Rectal smooth muscle tissue (tissue), 1 donor: ENCODE measurements around the gene FAM219A.

ENCODE experiments used
- H3K27ac ChIP-seq: one replicate; pipeline ENCODE4 v1.7.0; 2013; ENCODE audit warnings: low read depth, low read length, inconsistent platforms
- H3K27me3 ChIP-seq: one replicate; pipeline ENCODE4 v1.7.0; 2013; ENCODE audit warnings: low read length; ENCODE audit not compliant: control insufficient read depth, insufficient read depth
- H3K36me3 ChIP-seq: one replicate; pipeline ENCODE4 v1.7.0; 2013; ENCODE audit warnings: low read length; ENCODE audit not compliant: control insufficient read depth, insufficient read depth
- H3K4me1 ChIP-seq: one replicate; pipeline ENCODE4 v1.7.0; 2013; ENCODE audit warnings: low read length; ENCODE audit not compliant: control insufficient read depth, insufficient read depth
- H3K4me3 ChIP-seq: one replicate; pipeline ENCODE4 v1.7.0; 2013; ENCODE audit warnings: low read length
- H3K9ac ChIP-seq: one replicate; pipeline ENCODE4 v1.7.0; 2013; ENCODE audit warnings: low read length

FAM219A gene, protein sequence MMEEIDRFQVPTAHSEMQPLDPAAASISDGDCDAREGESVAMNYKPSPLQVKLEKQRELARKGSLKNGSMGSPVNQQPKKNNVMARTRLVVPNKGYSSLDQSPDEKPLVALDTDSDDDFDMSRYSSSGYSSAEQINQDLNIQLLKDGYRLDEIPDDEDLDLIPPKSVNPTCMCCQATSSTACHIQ

DNA sequence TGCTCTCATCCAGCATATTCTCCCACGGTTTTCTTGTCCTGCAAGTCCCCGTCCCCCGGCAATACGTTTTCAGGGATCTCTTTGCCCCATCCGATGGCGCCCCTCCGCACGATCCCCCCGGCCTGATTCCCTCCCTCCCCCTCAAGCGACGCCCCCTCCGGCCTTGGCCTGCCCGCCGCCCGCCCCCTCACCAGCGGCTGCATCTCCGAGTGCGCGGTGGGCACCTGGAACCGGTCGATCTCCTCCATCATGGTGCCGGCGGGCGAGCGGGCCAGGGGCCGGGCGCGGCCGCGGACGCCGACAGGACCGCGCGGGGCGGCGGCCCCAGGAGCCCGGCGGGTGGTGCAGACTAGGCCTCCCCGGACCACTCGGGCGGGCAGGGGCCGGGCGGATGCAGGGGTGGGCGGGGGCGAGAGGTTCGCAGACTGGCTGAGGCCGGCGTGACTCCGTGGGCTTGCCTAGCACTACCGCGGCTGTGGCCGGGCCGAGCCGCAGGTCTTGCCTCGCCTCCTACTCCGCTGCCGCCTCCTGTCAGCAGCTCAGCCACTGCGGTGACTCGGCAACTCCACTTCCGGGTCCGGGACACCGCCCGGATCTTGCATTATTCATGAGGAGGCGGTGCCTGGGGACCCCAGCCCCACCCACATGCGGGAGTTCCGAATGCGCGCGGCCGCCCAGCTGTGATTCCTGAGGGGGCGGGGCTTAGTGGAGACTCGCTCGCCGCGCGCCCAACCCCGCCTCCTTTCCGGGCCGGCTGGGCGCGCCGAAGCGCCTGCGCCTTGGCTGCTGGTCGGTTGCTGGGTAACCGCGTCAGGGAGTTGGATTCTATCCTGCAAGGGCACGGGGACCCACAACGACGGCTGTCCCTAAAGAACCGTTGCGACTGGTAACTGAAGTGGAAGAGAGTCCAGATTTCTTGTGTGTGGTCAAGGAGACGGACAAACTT lies at the start of gene FAM219A, which contains the start of gene DNAI1:
Gene FAM219A, minus strand, starts transcription at position 558 of the 946 bp plus-strand sequence. Its CDS starts 307 bp downstream, at position 251.
Gene DNAI1, plus strand, starts transcription at position 793 of the 946 bp plus-strand sequence. CDS start 201 bp downstream, outside the sequence.
- H3K9ac ChIP-seq, result peak within 1 kb of the TSS; percentile 61
- H3K36me3 ChIP-seq, result no peaks in the 10 kb centered on the region
- H3K27ac ChIP-seq, result peak within 1 kb of the TSS; percentile 54
- peaks cover 5% of the 10 kb centered on the region for H3K4me1 ChIP-seq
- H3K27me3 ChIP-seq, result peaks cover 3% of the 10 kb centered on the region
- peak within 1 kb of the TSS; percentile 87 for H3K4me3 ChIP-seq

DNA sequence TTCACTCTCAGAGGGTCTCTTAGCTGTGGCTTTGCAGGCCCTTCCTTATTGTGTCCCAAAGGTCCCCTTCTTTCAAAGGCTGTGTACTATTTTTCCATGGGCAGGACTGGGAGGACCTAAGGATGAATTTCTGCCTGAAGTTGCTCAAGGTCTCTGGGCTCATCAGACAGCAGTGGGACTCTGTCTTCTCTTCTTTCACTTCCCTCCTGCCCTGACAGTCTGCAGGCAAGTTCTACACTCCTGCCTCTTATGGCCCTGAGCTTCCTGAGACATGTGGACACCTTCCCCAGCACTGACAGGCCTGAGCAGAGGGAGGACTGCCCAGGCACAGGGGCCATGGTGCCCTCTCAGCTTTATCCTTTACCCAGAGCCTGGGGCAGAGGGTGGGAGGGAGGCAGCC lies 49.6 kb upstream of the FAM219A start:
- Histone ChIP-seq H3K27ac (no peak overlapping the region), H3K36me3 (no peaks in the 10 kb centered on the region), H3K4me1 (no peaks in the 10 kb centered on the region), H3K9ac (no peak overlapping the region), H3K27me3 (no peaks in the 10 kb centered on the region), H3K4me3 (no peak overlapping the region)

DNA sequence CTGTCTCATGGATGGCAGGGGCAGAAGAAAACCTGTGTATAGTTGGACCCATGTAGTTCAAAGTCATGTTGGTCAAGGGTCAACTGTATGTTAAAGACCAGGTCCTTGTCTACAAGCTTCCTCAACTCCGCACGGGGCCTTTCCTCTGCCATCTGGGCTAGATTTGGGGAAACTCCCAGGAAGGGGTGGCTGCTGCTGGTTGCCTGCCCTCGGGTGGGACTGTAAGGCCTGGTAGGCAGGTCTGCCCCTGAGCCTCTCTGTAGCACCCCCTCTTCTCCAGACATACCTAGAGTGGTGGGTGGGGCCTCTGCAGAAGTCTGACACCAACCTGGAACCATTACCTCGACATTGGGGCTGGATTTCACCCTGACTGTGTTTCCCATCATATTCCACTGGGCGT lies 49.2 kb upstream of the FAM219A start:
- peaks cover 3% of the 10 kb centered on the region for H3K4me1 ChIP-seq

DNA sequence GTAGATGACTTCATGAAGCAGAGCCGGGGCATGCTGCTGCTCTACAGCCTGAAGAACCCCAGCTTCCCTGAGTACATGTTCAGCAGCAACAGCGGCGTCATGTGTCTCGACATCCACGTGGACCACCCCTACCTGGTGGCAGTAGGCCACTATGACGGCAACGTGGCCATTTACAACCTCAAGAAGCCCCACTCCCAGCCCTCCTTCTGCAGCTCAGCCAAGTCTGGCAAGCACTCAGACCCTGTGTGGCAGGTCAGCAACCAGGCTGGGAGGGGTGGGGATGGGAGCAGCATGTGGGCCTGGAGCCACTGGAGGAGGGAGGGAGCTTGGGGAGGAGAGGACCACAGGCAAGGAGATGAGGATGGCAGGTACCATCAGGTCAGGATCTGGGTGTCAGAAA lies 48.3 kb upstream of the FAM219A start:
- Histone ChIP-seq H3K27ac (no peak overlapping the region), H3K4me3 (peak overlapping the region; percentile 11), H3K27me3 (no peaks in the 10 kb centered on the region), H3K4me1 (peaks cover 12% of the 10 kb centered on the region), H3K9ac (no peak overlapping the region), H3K36me3 (no peaks in the 10 kb centered on the region)

More for the DNA sequence above, 49.2 kb upstream of the FAM219A start:
- H3K4me3 ChIP-seq, result no peak overlapping the region
- no peak overlapping the region for H3K27ac ChIP-seq
- H3K27me3 ChIP-seq, result no peaks in the 10 kb centered on the region
- H3K36me3 ChIP-seq, result no peaks in the 10 kb centered on the region
- no peak overlapping the region for H3K9ac ChIP-seq

DNA sequence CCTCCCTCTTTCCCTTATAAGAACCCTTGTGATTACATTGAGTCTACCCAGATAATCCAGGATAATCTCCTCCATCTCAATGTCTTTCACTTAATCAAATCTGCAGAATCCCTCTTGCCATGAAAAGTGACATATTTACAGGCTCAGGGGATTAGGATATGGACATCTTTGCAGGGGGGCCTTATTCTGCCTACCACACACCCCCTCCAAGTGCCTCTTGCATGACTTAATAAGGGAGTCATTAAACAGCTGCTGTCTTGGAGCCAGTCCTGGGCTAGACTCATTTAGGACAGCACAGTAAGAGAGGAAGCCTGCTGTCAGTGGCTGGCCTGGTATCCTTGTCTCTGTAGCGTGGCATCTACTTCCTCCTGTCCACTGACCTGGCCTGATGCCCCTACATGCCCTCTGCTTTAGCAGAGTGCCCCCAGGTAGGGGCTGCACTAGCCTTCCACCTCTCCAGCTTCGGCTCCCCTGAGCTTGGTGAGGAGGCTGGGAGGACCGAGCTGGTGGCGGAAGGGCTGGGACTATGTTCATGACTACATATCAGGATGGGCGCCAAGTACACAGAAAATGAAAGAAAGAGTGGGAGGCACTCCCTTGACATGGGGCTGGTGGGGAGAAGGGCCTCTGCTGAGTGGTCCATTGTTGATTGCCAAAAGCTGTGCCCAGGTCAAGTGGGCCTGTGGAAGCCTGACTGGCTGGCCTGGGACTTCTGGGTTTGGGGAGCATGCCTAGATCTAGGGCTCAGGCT lies 47.2 kb upstream of the FAM219A start:
- no peak overlapping the region for H3K27ac ChIP-seq
- no peak overlapping the region for H3K4me3 ChIP-seq
- H3K27me3 ChIP-seq, result no peaks in the 10 kb centered on the region
- H3K4me1 ChIP-seq, result peaks cover 15% of the 10 kb centered on the region
- H3K9ac ChIP-seq, result no peak overlapping the region
- H3K36me3 ChIP-seq, result no peaks in the 10 kb centered on the region

DNA sequence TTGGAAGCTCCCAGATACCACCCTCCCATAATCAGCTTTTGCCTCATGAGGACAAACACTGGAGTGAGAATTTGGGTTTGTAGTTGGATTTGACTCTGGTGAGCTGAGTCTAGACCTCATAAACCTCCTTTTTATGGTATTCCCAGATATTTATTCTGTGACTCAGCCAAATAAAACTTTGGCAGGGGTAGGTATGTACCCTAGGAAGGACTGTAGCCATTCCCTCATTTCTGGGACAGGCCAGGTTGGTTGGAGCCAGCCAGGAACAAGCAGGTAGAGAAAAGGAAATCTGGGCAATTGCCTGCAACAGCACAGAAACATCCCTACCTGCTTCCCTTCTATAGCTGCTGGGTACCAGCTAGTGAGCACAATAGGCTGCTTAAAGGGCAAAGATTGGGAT lies 45.0 kb upstream of the FAM219A start:
- H3K4me3 ChIP-seq, result no peak overlapping the region
- H3K9ac ChIP-seq, result no peak overlapping the region
- no peaks in the 10 kb centered on the region for H3K36me3 ChIP-seq
- no peak overlapping the region for H3K27ac ChIP-seq
- H3K27me3 ChIP-seq, result no peaks in the 10 kb centered on the region
- peaks cover 15% of the 10 kb centered on the region for H3K4me1 ChIP-seq

DNA sequence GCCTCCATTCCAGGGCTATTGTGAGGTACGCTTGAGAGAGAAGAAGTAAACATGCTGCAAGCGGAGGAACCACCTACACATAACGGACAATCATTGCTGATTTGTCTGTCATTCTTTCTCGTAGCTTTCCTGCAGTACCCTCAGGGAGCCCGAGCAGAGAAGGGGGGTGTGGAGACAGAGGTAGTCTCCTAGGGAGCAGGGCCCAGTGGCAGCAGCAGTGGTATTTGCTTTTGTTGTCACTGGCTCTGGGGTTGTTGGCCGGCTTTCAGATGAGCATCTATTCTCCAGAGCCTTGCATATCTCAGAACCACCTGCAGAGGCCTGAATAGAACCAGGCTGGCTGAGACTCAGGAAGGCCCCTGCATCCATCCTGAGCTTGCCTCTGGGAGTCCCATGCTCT lies 44.5 kb upstream of the FAM219A start:
- Histone ChIP-seq H3K27me3 (no peaks in the 10 kb centered on the region), H3K27ac (no peak overlapping the region), H3K36me3 (no peaks in the 10 kb centered on the region), H3K4me3 (no peak overlapping the region), H3K4me1 (peaks cover 15% of the 10 kb centered on the region), H3K9ac (no peak overlapping the region)

DNA sequence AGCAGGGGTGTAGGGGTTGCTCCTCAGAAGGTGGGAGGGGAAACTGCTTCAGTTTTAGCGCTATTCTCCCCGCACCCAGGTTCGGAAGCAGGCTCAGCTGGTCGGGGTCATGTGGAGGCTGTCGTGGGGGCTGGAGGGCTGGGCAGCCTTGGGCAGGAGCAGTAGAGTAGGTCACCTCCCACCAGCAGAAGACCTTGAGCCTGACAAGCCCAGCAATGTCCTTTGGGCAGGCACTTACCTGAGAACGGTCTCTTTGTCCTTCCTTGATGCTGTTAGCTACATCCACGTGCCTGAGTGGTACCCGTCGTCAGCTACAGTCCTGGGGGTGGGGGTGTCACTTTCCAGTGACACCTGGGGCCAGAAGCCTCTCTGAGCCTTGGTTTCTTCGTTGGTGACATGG lies 44.1 kb upstream of the FAM219A start:
- H3K27ac ChIP-seq, result no peak overlapping the region
- no peaks in the 10 kb centered on the region for H3K27me3 ChIP-seq
- no peak overlapping the region for H3K9ac ChIP-seq
- peaks cover 15% of the 10 kb centered on the region for H3K4me1 ChIP-seq
- H3K36me3 ChIP-seq, result no peaks in the 10 kb centered on the region
- no peak overlapping the region for H3K4me3 ChIP-seq

DNA sequence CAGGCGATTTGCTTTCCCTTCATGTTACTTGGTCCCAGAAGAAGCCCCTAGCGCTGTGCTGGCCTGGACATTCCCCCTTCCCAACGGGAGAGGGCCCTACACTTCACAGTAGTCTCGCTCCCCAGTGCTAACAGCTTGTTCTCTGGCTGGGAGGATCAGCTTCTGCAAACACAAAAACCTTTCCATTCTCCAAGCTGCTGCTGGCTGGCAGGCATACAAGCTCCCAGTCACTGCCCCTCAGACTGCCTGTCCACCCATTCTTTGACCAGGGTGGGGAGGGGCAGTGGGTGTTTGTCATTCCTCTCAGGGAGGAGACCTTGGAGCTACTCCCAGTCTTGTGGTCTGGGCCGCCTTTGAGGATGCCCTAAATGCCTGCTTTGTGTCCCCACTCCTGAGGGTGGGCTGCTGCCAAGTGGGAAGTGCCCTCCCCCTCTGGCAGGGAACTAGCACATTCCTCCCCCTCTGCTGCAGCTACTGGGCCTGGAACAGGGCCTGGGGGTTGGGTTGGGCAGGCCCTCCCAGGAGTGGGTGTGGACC lies 43.6 kb upstream of the FAM219A start:
- Histone ChIP-seq H3K27ac (peak overlapping the region; percentile 4), H3K4me1 (peaks cover 15% of the 10 kb centered on the region), H3K9ac (no peak overlapping the region), H3K27me3 (no peaks in the 10 kb centered on the region), H3K4me3 (no peak overlapping the region), H3K36me3 (no peaks in the 10 kb centered on the region)

DNA sequence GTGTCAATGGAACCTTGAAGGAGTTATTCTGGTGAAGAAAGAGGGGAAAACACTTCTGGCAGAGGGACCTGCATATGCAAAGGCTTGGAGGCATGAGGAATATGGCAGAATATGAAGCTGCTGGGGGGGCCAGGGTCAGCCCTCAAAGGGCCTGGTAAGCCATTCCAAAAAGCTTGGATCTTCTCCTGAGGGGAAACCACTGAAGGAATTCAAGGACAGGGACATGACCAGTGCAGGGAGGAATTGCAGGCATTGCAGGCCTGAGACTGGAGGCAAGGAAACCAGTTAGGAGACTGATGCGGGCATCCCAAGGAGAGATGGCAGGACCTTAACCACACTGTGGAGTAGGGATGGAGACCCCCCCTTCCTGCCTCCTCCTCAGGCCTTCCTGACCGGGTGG lies 43.0 kb upstream of the FAM219A start:
- Histone ChIP-seq H3K4me3 (no peak overlapping the region), H3K27ac (peak overlapping the region; percentile 4), H3K27me3 (no peaks in the 10 kb centered on the region), H3K4me1 (peaks cover 15% of the 10 kb centered on the region), H3K36me3 (no peaks in the 10 kb centered on the region), H3K9ac (no peak overlapping the region)

DNA sequence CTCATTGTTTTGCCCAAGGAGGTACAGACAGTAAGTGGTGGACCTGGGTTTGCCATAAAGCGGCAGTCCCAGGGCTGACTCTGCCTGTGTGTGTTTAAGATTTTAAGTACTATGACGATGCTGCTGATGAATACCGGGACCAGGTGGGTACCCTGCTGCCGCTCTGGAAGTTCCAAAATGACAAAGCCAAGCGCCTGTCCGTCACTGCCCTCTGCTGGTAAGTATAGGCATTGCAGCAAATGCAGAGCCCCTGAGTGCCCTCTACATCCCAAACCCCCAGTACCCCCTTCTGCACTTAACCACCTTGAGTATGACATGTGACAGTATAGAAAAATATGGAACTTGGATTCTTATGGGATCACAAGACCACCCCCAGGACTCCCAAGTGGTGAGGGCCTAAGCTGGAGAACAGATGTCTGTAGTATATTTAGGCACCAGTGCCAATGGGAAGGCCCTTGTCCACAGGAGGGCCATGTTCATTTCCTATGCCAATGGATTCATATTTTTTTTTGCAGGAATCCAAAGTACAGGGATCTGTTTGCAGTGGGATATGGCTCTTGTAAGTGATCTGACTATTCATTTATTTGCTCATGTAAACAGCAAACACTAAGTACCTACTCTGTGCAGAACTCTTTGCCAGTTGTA lies 42.4 kb upstream of the FAM219A start:
- Histone ChIP-seq H3K36me3 (no peaks in the 10 kb centered on the region), H3K27ac (no peak overlapping the region), H3K4me1 (peaks cover 15% of the 10 kb centered on the region), H3K9ac (no peak overlapping the region), H3K4me3 (no peak overlapping the region), H3K27me3 (no peaks in the 10 kb centered on the region)
